IPS-NIHi11 (cell line): Measurements from ENCODE around the gene IREB2.
"Not testable (repeated sequence)": the region's sequence is repeated elsewhere in the genome, so short reads cannot be mapped to it uniquely, and the experiment has no call there.

ENCODE experiments used
- DNase-seq: peaks from one replicate; pipeline ENCODE4 v3.0.0; 2012; ENCODE audit warnings: mixed read lengths, low spot score

The IREB2 gene

DNA sequence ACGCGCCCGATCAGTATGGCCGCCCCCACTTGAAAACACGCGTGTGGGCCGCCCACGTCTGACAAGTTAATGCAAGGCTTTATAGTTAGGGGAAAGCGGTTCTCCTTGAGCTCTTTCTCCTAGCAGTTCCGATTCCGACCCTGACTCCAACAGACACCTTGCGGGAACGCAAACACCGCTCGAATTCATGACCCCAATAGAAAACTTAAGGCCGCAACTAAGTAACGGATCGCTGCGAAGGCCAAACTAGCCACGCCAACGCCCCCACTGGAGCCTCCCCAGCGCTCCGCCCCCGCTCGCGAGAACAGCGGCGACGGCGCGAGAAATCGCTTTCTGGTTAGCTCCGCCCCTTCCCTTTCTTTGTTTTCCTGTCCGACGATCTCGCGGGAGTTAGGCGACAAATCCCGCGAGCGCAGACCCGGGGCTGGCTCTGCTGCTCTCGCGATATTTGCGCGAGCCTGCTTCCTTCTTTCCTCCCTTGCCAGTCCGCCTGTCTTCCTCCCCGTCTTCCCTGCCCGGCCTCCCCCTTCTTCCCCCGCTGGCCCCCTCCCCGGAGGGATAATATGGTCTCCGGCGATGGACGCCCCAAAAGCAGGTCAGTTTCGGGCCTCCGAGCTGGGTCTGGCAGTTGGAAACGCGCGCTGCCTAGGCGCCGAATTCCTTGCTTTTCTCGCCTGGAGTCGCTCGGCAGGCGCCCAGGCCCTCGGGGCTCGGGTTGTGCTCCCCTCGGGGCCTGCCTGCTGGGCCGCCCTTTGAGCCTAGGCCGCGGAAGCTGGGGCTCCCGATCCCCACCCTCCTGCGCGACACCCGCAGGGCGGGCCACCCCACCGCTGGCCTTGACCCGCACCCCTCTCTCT is at the start of gene IREB2:
TSS of gene IREB2 (plus strand) at position 455 of the 857 bp plus-strand sequence. CDS start at position 577, 122 bp downstream.
- DNase-seq: peak; percentile 99

- no peak for DNase-seq
Observed at GRCh38 chr15:78388865-78389264, 49.2 kb upstream of the IREB2 start.

GRCh38 chr15:78389322-78389721 is 48.7 kb upstream of the IREB2 start:
- no peak for DNase-seq

GRCh38 chr15:78389738-78390137 is 48.3 kb upstream of the IREB2 start:
- DNase-seq: no peak

- DNase-seq: no peak
Observed at GRCh38 chr15:78390242-78390641, 47.8 kb upstream of the IREB2 start.

GRCh38 chr15:78390826-78391225 is 47.2 kb upstream of the IREB2 start:
- no peak for DNase-seq

DNA sequence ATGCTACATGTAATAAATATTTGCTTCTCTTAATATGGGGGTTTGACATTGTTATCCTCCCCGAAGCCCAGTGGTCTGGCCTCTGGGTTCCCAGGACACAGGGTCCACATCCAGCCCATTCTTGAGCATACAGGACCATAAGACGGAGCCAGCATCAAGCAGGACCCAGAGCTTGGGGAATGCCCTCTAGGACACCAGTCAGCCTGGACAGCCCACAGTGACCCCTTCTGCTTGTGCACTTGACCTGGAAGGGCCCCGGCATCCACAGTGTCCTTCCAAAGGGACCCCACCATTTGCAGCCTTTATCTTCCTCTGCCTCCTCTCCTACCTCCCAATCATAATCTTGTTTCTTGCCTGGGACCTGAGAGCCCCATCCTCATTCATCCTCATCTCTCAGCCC is 46.2 kb upstream of the IREB2 start:
- DNase-seq: no peak

GRCh38 chr15:78392430-78392829 is 45.6 kb upstream of the IREB2 start:
- DNase-seq: peak; percentile 33

DNA sequence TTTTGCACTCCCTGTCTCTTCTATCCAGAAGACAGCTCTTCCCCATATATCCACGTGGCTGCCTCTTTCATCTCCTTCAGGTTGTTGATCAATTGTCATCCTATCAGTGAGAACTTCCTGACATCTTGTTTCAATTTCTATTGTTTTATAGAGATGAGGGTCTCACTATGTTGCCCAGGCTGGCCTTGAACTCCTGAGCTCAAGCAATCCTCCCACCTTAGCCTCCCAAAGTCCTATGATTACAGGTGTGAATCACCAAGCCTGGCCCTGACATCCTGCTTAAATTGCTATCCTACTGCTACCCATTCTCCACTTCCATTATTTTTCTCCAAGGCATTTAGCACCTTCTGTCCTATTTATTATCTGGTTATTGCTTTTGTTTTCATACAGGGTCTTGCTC is 44.9 kb upstream of the IREB2 start:
- DNase-seq: no peak

GRCh38 chr15:78394026-78394425 is 44.0 kb upstream of the IREB2 start:
- no peak for DNase-seq

- peak; percentile 76 for DNase-seq
Observed at GRCh38 chr15:78394981-78395616, 42.9 kb upstream of the IREB2 start.

DNA sequence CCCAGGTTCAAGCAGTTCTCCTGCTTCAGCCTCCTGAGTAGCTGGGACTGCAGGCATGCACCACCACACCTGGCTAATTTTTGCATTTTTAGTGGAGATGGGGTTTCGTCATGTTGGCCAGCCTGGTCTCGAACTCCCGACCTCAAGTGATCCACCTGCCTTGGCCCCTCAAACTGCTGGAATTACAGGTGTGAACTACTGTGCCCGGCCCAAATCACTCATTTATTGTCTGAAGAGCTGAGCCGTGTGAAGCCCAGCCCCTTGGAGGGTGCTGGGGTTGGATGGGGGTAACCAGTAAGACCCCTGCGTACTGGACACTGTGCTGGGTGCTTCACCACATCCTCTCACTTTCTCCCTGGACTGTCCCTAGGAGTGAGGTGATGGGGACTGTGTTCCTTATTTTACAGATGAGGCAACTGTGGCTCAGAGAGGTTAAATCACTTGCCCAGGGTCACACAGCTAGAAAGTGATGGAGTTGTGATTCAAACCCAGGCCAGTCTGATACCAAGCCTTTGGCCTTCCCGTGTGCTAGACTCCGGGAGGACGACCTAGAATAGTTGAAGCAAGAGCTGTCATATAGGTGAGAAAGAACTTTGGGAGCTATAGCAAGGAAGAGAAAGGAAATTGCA is 41.7 kb upstream of the IREB2 start:
- DNase-seq: no peak

GRCh38 chr15:78396976-78397375 is 41.0 kb upstream of the IREB2 start:
- DNase-seq: peak; percentile 58

- no peak for DNase-seq
Observed at GRCh38 chr15:78397382-78397781, 40.6 kb upstream of the IREB2 start.

DNA sequence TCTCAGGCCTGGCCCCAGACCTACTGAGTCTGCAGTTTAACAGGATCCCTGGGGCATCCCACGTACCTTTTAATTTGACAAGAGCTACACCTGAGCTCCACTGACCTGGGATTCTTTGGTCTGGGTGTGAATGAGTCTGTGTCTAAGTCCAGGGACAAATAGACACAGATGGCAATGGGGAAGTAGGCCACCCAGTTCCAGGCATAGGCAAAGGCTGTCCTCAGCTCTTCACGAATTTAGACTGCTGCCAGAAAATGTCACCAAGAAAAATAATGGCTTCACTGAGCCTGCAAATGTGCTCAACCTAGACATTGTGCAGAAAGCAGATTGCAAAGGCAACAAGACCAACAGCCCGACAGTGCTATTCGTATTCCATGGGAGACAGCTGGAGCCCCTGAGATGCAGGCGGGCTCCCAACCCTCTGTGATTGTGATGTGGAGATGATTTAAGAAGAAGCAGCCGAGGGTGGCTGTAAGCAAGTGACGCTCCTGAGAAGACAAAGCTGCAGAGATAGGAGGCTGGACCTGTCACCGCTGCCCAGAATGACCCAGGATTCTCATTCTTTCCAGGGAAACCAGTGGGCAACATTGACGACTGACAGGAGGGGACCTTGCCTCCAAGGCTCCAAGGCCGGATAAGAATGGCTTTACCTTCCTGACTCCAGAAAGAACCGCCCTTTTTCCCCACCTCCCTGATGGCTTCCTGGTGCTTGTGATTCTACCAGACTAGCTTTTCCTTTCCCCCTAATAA is 39.8 kb upstream of the IREB2 start:
- DNase-seq: no peak

DNA sequence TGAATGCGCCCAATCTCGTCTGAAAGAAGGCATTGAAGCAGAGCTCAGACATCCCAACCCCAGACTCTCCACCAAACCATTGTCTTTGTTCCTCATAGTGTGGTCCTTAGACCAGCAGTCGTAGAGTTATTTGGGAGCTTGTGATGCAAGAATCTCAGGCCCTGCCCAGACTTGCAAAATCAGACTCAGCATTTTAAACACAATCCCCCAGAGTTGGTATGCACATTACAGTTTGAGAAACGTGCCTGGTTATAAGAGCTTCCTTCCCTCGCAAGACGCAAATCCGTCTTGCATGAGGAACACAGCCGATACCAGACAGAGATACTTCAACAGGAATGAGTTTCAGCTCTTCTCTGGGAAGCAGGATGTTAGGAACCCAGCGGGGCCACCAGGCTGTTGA is 38.9 kb upstream of the IREB2 start:
- no peak for DNase-seq

GRCh38 chr15:78402061-78402610 is 35.9 kb upstream of the IREB2 start:
- DNase-seq: no peak

GRCh38 chr15:78404125-78404524 is 33.9 kb upstream of the IREB2 start:
- DNase-seq: no peak

- not testable (repeated sequence) for DNase-seq
Observed at GRCh38 chr15:78404796-78405195, 33.2 kb upstream of the IREB2 start.

GRCh38 chr15:78405336-78405924 is 32.6 kb upstream of the IREB2 start:
- peak; percentile 34 for DNase-seq

- DNase-seq: no peak
Observed at GRCh38 chr15:78406016-78406585, 31.9 kb upstream of the IREB2 start.
